Right lobe of liver (tissue), 6 donors: ENCODE data around the gene FGD5. TPM values are rescaled to one million over a fixed set of nuclear protein-coding genes. Genes with fewer than 3 reads are reported as not detected.

Source experiments
- ATAC-seq, 4 donors: fragments of 200-7000 bp; cut with Tn5 transposase; one replicate each; pipeline ENCODE4 v1.9.1; 2020; ENCODE audit warnings: mild to moderate bottlenecking in 4 of 4, moderate library complexity in 4 of 4
- DNase-seq, 3 donors: peaks; one replicate each; pipeline ENCODE4 v3.0.0-alpha.2; 2020
- H3K27ac ChIP-seq, 3 donors: fragments of 200-600 bp; one replicate each; pipeline ENCODE4 v1.8.0; 2022
- H3K27me3 ChIP-seq, 2 donors: fragments of 200-600 bp; one replicate each; pipeline ENCODE4 v1.8.0; 2022
- H3K36me3 ChIP-seq, 4 donors: fragments of 200-600 bp; sonication (generic) in 1 of 4; one replicate each; pipeline versions ENCODE4 v1.5.1 to v1.8.0; 2017 to 2022; ENCODE audit warnings: control low read depth in 1 of 4
- H3K4me1 ChIP-seq, 4 donors: fragments of 200-600 bp; sonication (generic) in 1 of 4; one replicate each; pipeline versions ENCODE4 v1.5.1 to v1.8.0; 2017 to 2022; ENCODE audit warnings: control low read depth in 1 of 4
- H3K4me3 ChIP-seq, 3 donors: fragments of 200-600 bp; one replicate each; pipeline ENCODE4 v1.8.0; 2022
- H3K9me3 ChIP-seq, 4 donors: fragments of 200-600 bp; sonication (generic) in 1 of 4; one replicate each; pipeline versions ENCODE4 v1.5.1 to v1.8.0; 2017 to 2022; ENCODE audit warnings: control low read depth in 1 of 4
- CTCF ChIP-seq, 4 donors: fragments of 200-600 bp in 3 of 4; fragments of 450-650 bp in 1 of 4; IDR thresholded peaks; one replicate each; pipeline versions ENCODE4 v1.5.1 to v1.8.0; 2016 to 2022; ENCODE audit warnings: antibody characterized with exemption in 4 of 4, mild to moderate bottlenecking in 2 of 4
- POLR2A ChIP-seq: fragments of 450-650 bp; IDR thresholded peaks from one replicate; pipeline ENCODE4 v1.6.1; 2017; ENCODE audit warnings: antibody characterized with exemption, mild to moderate bottlenecking
- WGBS: methylation state at CpG from one replicate; pipeline ENCODE4 v1.1.6; 2018; ENCODE audit warnings: low coverage, low lambda C conversion rate; ENCODE audit not compliant: insufficient coverage; ENCODE audit errors: missing lambda C conversion rate; 5-methylcytosine and 5-hydroxymethylcytosine counted together
- intact Hi-C, 2 donors: fragments of 100-400 bp; cut with DNase I; formaldehyde crosslinking; loops; one replicate each; pipeline versions ENCODE4 v1.11.2 to v1.14.1; 2022
- total RNA-seq, 6 experiments: library from RNA; depleted of rRNA in 2 of 6; stranded (reverse); fragments of >200 nt in 2 of 6; fragmentation: NEBNext Ultra II Directional in 3 of 6; extraction: Animal tissue kit (Norgen Biotek cat#: 25700) in 3 of 6; gene quantifications; one replicate each; pipeline versions ENCODE4 v1.1.0 to v1.2.4, GENCODE V29; 2016 to 2023
- donor health status: DM: no; HTN: yes; CAD: no.
- donor health status: DM: no; HTN: no; CAD: no.
- donor health status: DM: no; HTN: no; CAD: no.
- donor health status: DM: no; HTN: yes; CAD: no.
- donor health status: DM: no; HTN: yes; CAD: no.

Gene FGD5
- total RNA-seq, 6 experiments from 2014 or later = 3.4 to 8.9 (median 5.9) TPM

DNA sequence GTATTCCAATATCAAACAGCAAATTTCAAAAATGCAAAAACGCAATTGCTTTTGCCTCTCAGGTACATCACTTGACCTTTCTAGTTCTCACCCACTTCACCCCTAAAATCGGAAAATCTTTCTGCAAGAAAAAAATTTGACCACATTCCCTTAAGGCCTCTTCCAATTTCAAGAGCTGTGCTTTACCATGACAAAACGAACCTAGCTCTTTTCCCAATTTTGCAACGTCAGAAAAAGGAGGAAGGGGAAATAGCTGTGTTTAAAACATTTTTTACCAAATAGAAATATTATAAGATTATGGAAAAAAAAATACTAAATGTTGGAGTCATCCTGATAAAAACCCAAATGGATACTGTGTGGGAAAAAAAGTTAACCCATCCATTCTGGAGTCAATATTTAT is 127.5 kb downstream of the FGD5 start:
- WGBS = 19% methylated on average over 4 of the region's 4 CpGs
- no peaks in the 10 kb centered on the region for H3K27me3 ChIP-seq
- H3K36me3 ChIP-seq = peaks cover 0 to 10% (median 7%) of the 10 kb centered on the region in 4 donors
- TF ChIP-seq CTCF (IDR thresholded peaks at IDR 0.05) (no peak), POLR2A (no peak)
- no peak overlapping the region for H3K27ac ChIP-seq
- peak overlapping the region; percentile 70 to 98 (median 94) for H3K4me3 ChIP-seq
- H3K9me3 ChIP-seq = no peaks in the 10 kb centered on the region
- intact Hi-C loops = no loop called here
- ATAC-seq (no peak), DNase-seq (no peak)
- peaks cover 0 to 42% (median 20%) of the 10 kb centered on the region in 4 donors for H3K4me1 ChIP-seq

DNA sequence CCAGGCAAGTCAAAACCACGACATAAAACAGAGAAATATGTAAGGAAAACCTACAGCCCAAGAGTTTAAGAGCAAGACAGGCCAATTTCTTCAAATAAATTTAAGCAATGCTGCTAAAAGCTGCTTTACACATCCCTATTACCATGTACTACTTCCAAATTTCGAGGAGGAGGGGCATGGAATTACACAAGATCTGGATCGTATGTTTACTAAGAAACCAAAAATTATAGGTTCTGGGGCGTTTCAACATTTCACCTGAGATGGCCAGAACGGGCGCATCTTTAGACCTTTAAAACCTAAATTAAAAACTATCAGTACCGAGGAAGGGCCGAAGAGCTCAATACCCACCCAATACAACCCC is 128.0 kb downstream of the FGD5 start:
- no peak for ATAC-seq
- Histone ChIP-seq H3K4me3 (peak overlapping the region; percentile 70 to 98 (median 94)), H3K9me3 (no peaks in the 10 kb centered on the region), H3K27me3 (no peaks in the 10 kb centered on the region), H3K36me3 (peaks cover 0 to 10% (median 7%) of the 10 kb centered on the region in 4 donors), H3K4me1 (peaks cover 0 to 42% (median 20%) of the 10 kb centered on the region in 4 donors), H3K27ac (peak overlapping the region; percentile 92 to 96 (median 94))
- DNase-seq = no peak
- WGBS = 0% methylated on average over 8 of the region's 8 CpGs
- TF ChIP-seq POLR2A (no peak), CTCF (IDR thresholded peaks at IDR 0.05) (no peak)
- intact Hi-C loops = no loop called here

GRCh38 chr3:14947100-14947885 is 128.5 kb downstream of the FGD5 start, which contains the start of gene NR2C2:
Gene NR2C2 (plus strand): TSS chr3:14947583. CDS start chr3:15003915, 56,332 bp downstream.
- Histone ChIP-seq H3K27ac (peak within 1 kb of the TSS; percentile 92 to 96 (median 94)), H3K36me3 (peaks cover 0 to 10% (median 7%) of the 10 kb centered on the region in 4 donors), H3K4me3 (peak within 1 kb of the TSS; percentile 70 to 98 (median 94)), H3K27me3 (no peaks in the 10 kb centered on the region), H3K4me1 (peaks cover 0 to 42% (median 20%) of the 10 kb centered on the region in 4 donors), H3K9me3 (no peaks in the 10 kb centered on the region)
- ATAC-seq = peak; percentile 67 to 74 (median 74)
- WGBS = 0% methylated on average over 3 of the region's 108 CpGs
- intact Hi-C loops = no loop called here
- peak; percentile 94 for DNase-seq
- peak; percentile 93 for TF ChIP-seq POLR2A
- no peak for TF ChIP-seq CTCF (IDR thresholded peaks at IDR 0.05)

DNA sequence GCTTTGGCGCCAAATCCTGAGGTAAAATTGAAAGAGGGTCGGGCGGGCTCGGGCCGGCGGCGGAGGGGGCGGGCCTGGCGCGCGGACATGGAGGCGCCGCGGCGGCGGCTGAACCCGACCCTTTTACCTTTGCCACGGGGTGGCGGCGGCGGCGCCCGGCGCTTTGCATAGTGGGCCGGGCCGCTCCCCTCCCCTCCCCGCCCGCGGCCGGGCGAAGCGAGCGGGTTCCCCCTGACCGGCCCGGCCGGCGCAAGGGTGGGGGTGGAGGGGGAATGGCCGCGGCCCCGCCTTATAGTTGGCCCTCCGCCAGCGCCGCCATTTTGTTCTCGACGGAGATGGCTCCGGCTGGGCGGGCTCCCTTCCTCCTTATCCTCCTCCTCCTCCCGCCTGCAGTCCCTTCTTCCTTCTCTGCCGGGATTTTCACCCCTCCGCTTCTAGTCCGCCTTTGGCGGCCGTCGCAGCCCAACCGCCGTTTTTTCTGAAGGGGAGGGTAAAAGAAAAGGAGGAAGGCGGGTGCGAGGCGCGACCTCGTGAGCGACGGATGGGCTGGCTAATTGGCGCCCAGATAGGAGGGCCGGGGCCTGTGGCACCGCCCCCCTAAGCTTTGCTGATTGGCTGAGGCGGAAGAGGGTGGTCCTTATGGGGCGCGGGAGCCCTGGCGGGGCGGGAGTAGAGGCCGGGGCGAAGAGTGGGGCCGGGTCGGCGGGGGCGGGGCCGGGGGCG is 129.3 kb downstream of the FGD5 start:
- WGBS = under 1% methylated on average over 27 of the region's 79 CpGs
- no peaks in the 10 kb centered on the region for H3K27me3 ChIP-seq
- H3K4me3 ChIP-seq = peak overlapping the region; percentile 70 to 98 (median 94)
- intact Hi-C loops = no loop called here
- no peaks in the 10 kb centered on the region for H3K9me3 ChIP-seq
- H3K36me3 ChIP-seq = peaks cover 0 to 10% (median 7%) of the 10 kb centered on the region in 4 donors
- peak; percentile 94 to 98 (median 95) for ATAC-seq
- TF ChIP-seq CTCF (IDR thresholded peaks at IDR 0.05) (no peak), POLR2A (no peak)
- peak; percentile 98 to 99 (median 99) for DNase-seq
- H3K27ac ChIP-seq = peak overlapping the region; percentile 92 to 96 (median 94)
- H3K4me1 ChIP-seq = peaks cover 0 to 38% (median 17%) of the 10 kb centered on the region in 4 donors
